Kasumi-1 (cell line): ENCODE results near the gene KRTAP5-1.

Experiments
- DNase-seq, 2 experiments: peaks; one replicate each; lab custom pipeline; 2025; lab: John Stamatoyannopoulos, UW

Gene KRTAP5-1

GRCh38 chr11:1560649-1561251 lies 24.3 kb downstream of the KRTAP5-1 start:
- no peak for DNase-seq

GRCh38 chr11:1560002-1560648 lies 25.0 kb downstream of the KRTAP5-1 start:
- DNase-seq: no peak

- no peak for DNase-seq
Measured at GRCh38 chr11:1559111-1559951, 25.8 kb downstream of the KRTAP5-1 start.

- no peak for DNase-seq
Measured at GRCh38 chr11:1558775-1559110, 26.3 kb downstream of the KRTAP5-1 start.

GRCh38 chr11:1557904-1558774 lies 26.9 kb downstream of the KRTAP5-1 start:
- no peak for DNase-seq

- DNase-seq: no peak
Measured at GRCh38 chr11:1557051-1557884, 27.8 kb downstream of the KRTAP5-1 start.

GRCh38 chr11:1556278-1556902 lies 28.7 kb downstream of the KRTAP5-1 start:
- DNase-seq: no peak

GRCh38 chr11:1555713-1556153 lies 29.4 kb downstream of the KRTAP5-1 start:
- DNase-seq: no peak

GRCh38 chr11:1554981-1555712 lies 29.9 kb downstream of the KRTAP5-1 start:
- no peak for DNase-seq

GRCh38 chr11:1553808-1554594 lies 31.1 kb downstream of the KRTAP5-1 start:
- DNase-seq: no peak

- DNase-seq: no peak
Measured at GRCh38 chr11:1549338-1550330, 35.4 kb downstream of the KRTAP5-1 start.

- DNase-seq: no peak
Measured at GRCh38 chr11:1548221-1549070, 36.6 kb downstream of the KRTAP5-1 start.

GRCh38 chr11:1547467-1548098 lies 37.5 kb downstream of the KRTAP5-1 start:
- DNase-seq: no peak

GRCh38 chr11:1546536-1547466 lies 38.3 kb downstream of the KRTAP5-1 start:
- peak; percentile 22 to 25 for DNase-seq

GRCh38 chr11:1546077-1546535 lies 39.0 kb downstream of the KRTAP5-1 start:
- DNase-seq: no peak
